Mesenchymal stem cell (in vitro differentiated cells and primary cell): ENCODE data around the gene IL1RL2.
A peak's percentile ranks its signal among the peaks of the same experiment; 100 is the strongest.

Experiments used
- DNase-seq: peaks from one replicate; pipeline ENCODE4 v3.0.0-alpha.2; 2013
- H2AFZ ChIP-seq: one replicate; pipeline ENCODE4 v1.6.1; 2013; ENCODE audit warnings: low read depth, mild to moderate bottlenecking, control low read depth, inconsistent platforms, low read length, moderate library complexity
- H2AK5ac ChIP-seq: 2 replicates; pipeline ENCODE4 v1.6.1; 2013; ENCODE audit warnings: low read length, moderate library complexity, mild to moderate bottlenecking, inconsistent platforms; ENCODE audit not compliant: severe bottlenecking
- H2BK120ac ChIP-seq: one replicate; pipeline ENCODE4 v1.6.1; 2013; ENCODE audit warnings: low read depth, mild to moderate bottlenecking, inconsistent platforms, low read length, moderate library complexity
- H2BK12ac ChIP-seq, 2 experiments: one replicate each; pipeline ENCODE4 v1.6.1; 2013; ENCODE audit warnings: inconsistent platforms in 2 of 2, low read length in 2 of 2, mild to moderate bottlenecking in 2 of 2, moderate library complexity in 2 of 2, control low read depth in 1 of 2
- H2BK15ac ChIP-seq: one replicate; pipeline ENCODE4 v1.6.1; 2013; ENCODE audit warnings: mild to moderate bottlenecking, low read depth, inconsistent platforms; ENCODE audit not compliant: poor library complexity, severe bottlenecking
- H2BK5ac ChIP-seq: 2 replicates; pipeline ENCODE4 v1.6.1; 2013; ENCODE audit warnings: low read depth, mild to moderate bottlenecking, low read length, control low read depth, inconsistent platforms; ENCODE audit not compliant: poor library complexity, severe bottlenecking
- H3K14ac ChIP-seq, 2 experiments: one replicate each; pipeline ENCODE4 v1.6.1; 2013; ENCODE audit warnings: inconsistent platforms in 2 of 2, low read length in 2 of 2, control low read depth in 1 of 2, mild to moderate bottlenecking in 1 of 2, moderate library complexity in 1 of 2
- H3K18ac ChIP-seq, 2 experiments: one replicate each; pipeline ENCODE4 v1.6.1; 2013; ENCODE audit warnings: inconsistent platforms in 2 of 2, low read length in 2 of 2, control low read depth in 1 of 2, low read depth in 1 of 2, mild to moderate bottlenecking in 1 of 2
- H3K23ac ChIP-seq, 2 experiments: one replicate each; pipeline ENCODE4 v1.6.1; 2013; ENCODE audit warnings: inconsistent platforms in 2 of 2, low read length in 2 of 2, mild to moderate bottlenecking in 2 of 2, moderate library complexity in 2 of 2, control low read depth in 1 of 2
- H3K27ac ChIP-seq: 2 replicates; pipeline ENCODE4 v1.5.1; 2013; ENCODE audit warnings: mild to moderate bottlenecking, moderate library complexity, low read length, control low read depth, inconsistent platforms; ENCODE audit not compliant: poor library complexity, severe bottlenecking
- H3K27me3 ChIP-seq, 2 experiments: 2 replicates each; pipeline versions ENCODE4 v1.6.1 to v1.7.0; 2013; ENCODE audit warnings: low read length in 2 of 2, mild to moderate bottlenecking in 2 of 2, moderate library complexity in 2 of 2, control low read depth in 1 of 2, inconsistent platforms in 1 of 2; ENCODE audit not compliant: control insufficient read depth in 1 of 2, insufficient read depth in 1 of 2
- H3K36me3 ChIP-seq, 2 experiments: 2 replicates each; pipeline versions ENCODE4 v1.6.1 to v1.7.0; 2013; ENCODE audit warnings: low read length in 2 of 2, control low read depth in 1 of 2, inconsistent platforms in 1 of 2, low read depth in 1 of 2, mild to moderate bottlenecking in 1 of 2; ENCODE audit not compliant: insufficient read depth in 2 of 2, control insufficient read depth in 1 of 2
- H3K4ac ChIP-seq, 2 experiments: one replicate each; pipeline ENCODE4 v1.6.1; 2013; ENCODE audit warnings: inconsistent platforms in 2 of 2, low read length in 2 of 2, mild to moderate bottlenecking in 2 of 2, moderate library complexity in 2 of 2, control low read depth in 1 of 2, low read depth in 1 of 2
- H3K4me1 ChIP-seq: 2 replicates; pipeline ENCODE4 v1.6.1; 2013; ENCODE audit warnings: low read depth, low read length, control low read depth; ENCODE audit not compliant: control insufficient read depth, insufficient read depth
- H3K4me2 ChIP-seq: 2 replicates; pipeline ENCODE4 v1.6.1; 2013; ENCODE audit warnings: low read length, mild to moderate bottlenecking, inconsistent platforms; ENCODE audit not compliant: poor library complexity, severe bottlenecking
- H3K4me3 ChIP-seq, 2 experiments: 2 replicates each; pipeline versions ENCODE4 v1.5.1 to v1.7.0; 2013; ENCODE audit warnings: low read length in 2 of 2, mild to moderate bottlenecking in 2 of 2, control low read depth in 1 of 2, low read depth in 1 of 2; ENCODE audit not compliant: insufficient read depth in 1 of 2
- H3K79me1 ChIP-seq: replicated peaks from 2 replicates; pipeline ENCODE4 v1.6.1; 2013; ENCODE audit warnings: mild to moderate bottlenecking, control low read depth, low read length, inconsistent platforms; ENCODE audit not compliant: poor library complexity, severe bottlenecking
- H3K9ac ChIP-seq: 2 replicates; pipeline ENCODE4 v1.7.0; 2013; ENCODE audit warnings: mild to moderate bottlenecking, low read length, moderate library complexity
- H3K9me3 ChIP-seq: 2 replicates; pipeline ENCODE4 v1.7.0; 2013; ENCODE audit warnings: mild to moderate bottlenecking, low read length; ENCODE audit not compliant: control insufficient read depth
- H4K8ac ChIP-seq: one replicate; pipeline ENCODE4 v1.6.1; 2013; ENCODE audit warnings: inconsistent platforms, mild to moderate bottlenecking, low read length, moderate library complexity
- H4K91ac ChIP-seq: one replicate; pipeline ENCODE4 v1.6.1; 2013; ENCODE audit warnings: mild to moderate bottlenecking, low read length, inconsistent platforms
- WGBS: methylation state at CpG from one replicate; pipeline ENCODE4 v1.1.7; 2013; ENCODE audit warnings: mixed read lengths; 5-methylcytosine and 5-hydroxymethylcytosine counted together

IL1RL2 gene

GRCh38 chr2:102245266-102246151, 58.7 kb downstream of the IL1RL2 start:
- Histone ChIP-seq H2AFZ (no peak overlapping the region), H3K9me3 (no peaks in the 10 kb centered on the region), H3K27ac (no peak overlapping the region), H3K4me1 (peaks cover 1% of the 10 kb centered on the region), H2BK5ac (no peak overlapping the region), H2BK120ac (no peak overlapping the region), H3K27me3 (peaks cover 0 to 15% of the 10 kb centered on the region in 2 experiments), H2BK15ac (peak overlapping the region; percentile 63), H4K8ac (peak overlapping the region; percentile 70), H3K23ac (no peak overlapping the region), H4K91ac (peak overlapping the region; percentile 52), H2BK12ac (peak overlapping the region; percentile 0 to 15), H3K4me2 (no peak overlapping the region), H3K4ac (peak overlapping the region in 1 of 2 experiments; percentile 46), H3K36me3 (no peaks in the 10 kb centered on the region), H2AK5ac (no peak overlapping the region), H3K18ac (peak overlapping the region in 1 of 2 experiments; percentile 13), H3K14ac (no peak overlapping the region), H3K4me3 (peak overlapping the region in 1 of 2 experiments; percentile 55), H3K79me1 (no peaks in the 10 kb centered on the region), H3K9ac (peak overlapping the region; percentile 58)
- peak; percentile 45 for DNase-seq
- 81% methylated on average over 27 of the region's 27 CpGs for WGBS

DNA sequence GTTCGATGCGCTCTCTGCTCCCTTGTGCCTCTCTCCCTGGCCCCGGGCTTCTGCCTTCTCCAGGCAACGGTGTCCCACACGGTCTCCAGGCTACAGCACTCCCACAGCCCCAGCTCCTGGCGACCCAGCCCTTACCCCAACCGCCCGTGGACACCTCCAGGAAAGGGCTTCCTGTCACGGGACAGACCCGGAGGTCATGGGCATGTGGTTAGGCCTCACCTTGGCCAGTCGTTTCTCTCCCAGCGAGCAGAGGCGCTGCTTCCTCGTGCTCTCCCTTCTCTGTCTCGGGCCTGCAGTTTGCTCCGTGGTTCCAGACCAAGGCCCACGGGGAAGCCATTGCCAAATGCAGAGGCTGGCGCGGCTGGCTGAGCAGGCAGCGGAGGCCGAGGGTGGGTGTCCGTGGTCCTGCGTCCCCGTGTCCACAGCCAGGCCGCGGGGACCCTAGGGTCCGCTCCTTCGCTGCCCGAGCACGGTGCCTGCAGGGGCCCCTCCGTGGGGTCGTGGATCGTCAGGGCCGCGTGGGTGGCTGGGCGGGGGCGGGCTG, 63.5 kb downstream of the IL1RL2 start:
- Histone ChIP-seq H3K4me1 (no peaks in the 10 kb centered on the region), H3K27me3 (peaks cover 0 to 21% of the 10 kb centered on the region in 2 experiments), H3K14ac (peak overlapping the region in 1 of 2 experiments; percentile 35), H4K91ac (peak overlapping the region; percentile 70), H2BK15ac (peak overlapping the region; percentile 35), H2BK5ac (no peak overlapping the region), H4K8ac (no peak overlapping the region), H3K79me1 (no peaks in the 10 kb centered on the region), H3K4me2 (no peak overlapping the region), H2AFZ (peak overlapping the region; percentile 18), H3K9me3 (no peaks in the 10 kb centered on the region), H3K4me3 (no peak overlapping the region), H2BK120ac (no peak overlapping the region), H3K18ac (no peak overlapping the region), H3K23ac (no peak overlapping the region), H3K4ac (peak overlapping the region in 1 of 2 experiments; percentile 35), H3K9ac (no peak overlapping the region), H3K36me3 (no peaks in the 10 kb centered on the region), H2AK5ac (no peak overlapping the region), H2BK12ac (peak overlapping the region in 1 of 2 experiments; percentile 49), H3K27ac (no peak overlapping the region)
- DNase-seq = no peak
- 92% methylated on average over 37 of the region's 37 CpGs for WGBS

GRCh38 chr2:102251042-102251848, 64.4 kb downstream of the IL1RL2 start:
- Histone ChIP-seq H2BK15ac (peak overlapping the region; percentile 49), H3K27ac (no peak overlapping the region), H2AFZ (no peak overlapping the region), H3K36me3 (no peaks in the 10 kb centered on the region), H2AK5ac (no peak overlapping the region), H2BK12ac (peak overlapping the region in 1 of 2 experiments; percentile 68), H3K27me3 (peaks cover 0 to 21% of the 10 kb centered on the region in 2 experiments), H2BK5ac (no peak overlapping the region), H3K9me3 (no peaks in the 10 kb centered on the region), H2BK120ac (peak overlapping the region; percentile 13), H3K9ac (peak overlapping the region; percentile 64), H3K4ac (peak overlapping the region; percentile 28 to 44), H3K18ac (peak overlapping the region; percentile 37 to 40), H4K91ac (peak overlapping the region; percentile 75), H3K4me1 (no peaks in the 10 kb centered on the region), H4K8ac (peak overlapping the region; percentile 55), H3K79me1 (no peaks in the 10 kb centered on the region), H3K4me2 (peak overlapping the region; percentile 71), H3K14ac (no peak overlapping the region), H3K4me3 (peak overlapping the region; percentile 8 to 74), H3K23ac (no peak overlapping the region)
- no peak for DNase-seq
- WGBS = 52% methylated on average over 43 of the region's 52 CpGs
